GM12878 (cell line): ENCODE results near the gene STRA6. TPM values are rescaled to one million over a fixed set of nuclear protein-coding genes. Genes with fewer than 3 reads are reported as not detected.

Experiments used
- ATAC-seq: fragments of 200-7000 bp; cut with Tn5 transposase; 3 replicates; pipeline ENCODE4 v1.9.1; 2020; ENCODE audit warnings: mild to moderate bottlenecking, moderate library complexity
- BruUV-seq: library from RNA; stranded (reverse); fragments of 400-500 nt; replicated peaks from 2 replicates; lab custom pipeline; 2021; lab: Mats Ljungman, UMichigan
- CTCF ChIA-PET: fragments of 300-600 bp; sonication (Branson Sonifier 250); formaldehyde crosslinking; extraction: SDS; loops from one replicate; lab custom pipeline; 2021; ENCODE audit warnings: inconsistent platforms; lab: Yijun Ruan, JAX
- POLR2A ChIA-PET: fragments of 350-600 bp; formaldehyde crosslinking; extraction: SDS; loops from one replicate; lab custom pipeline; 2021; ENCODE audit warnings: inconsistent platforms; lab: Charles Lee
- RAD21 ChIA-PET: fragments of 300-600 bp; sonication (Branson Sonifier 250); formaldehyde crosslinking; loops from one replicate; lab custom pipeline; 2023; ENCODE audit warnings: antibody characterized with exemption; ENCODE audit not compliant: unreplicated experiment; lab: Charles Lee
- SMC1A ChIA-PET: fragments of 300-600 bp; sonication (Branson Sonifier 250); formaldehyde crosslinking; loops from one replicate; lab custom pipeline; 2023; ENCODE audit not compliant: unreplicated experiment, uncharacterized antibody; lab: Charles Lee
- DNase-seq: peaks from one replicate; pipeline ENCODE4 v3.0.0-alpha.2; 2011; ENCODE audit warnings: low read depth, low spot score
- FAIRE-seq: peaks from 3 replicates; lab custom pipeline; 2011; peaks lifted over from hg19 to GRCh38; lab: Jason Lieb, UNC
- H2AFZ ChIP-seq: 2 replicates; pipeline ENCODE4 v1.6.0; 2011; ENCODE audit warnings: low read depth, low read length, control low read depth; ENCODE audit not compliant: control insufficient read depth
- H3K27ac ChIP-seq: 2 replicates; pipeline ENCODE4 v1.5.1; 2011; ENCODE audit warnings: control low read depth; ENCODE audit not compliant: control insufficient read depth, insufficient read depth
- H3K27me3 ChIP-seq, 2 experiments: replicated peaks in 1 of 2; 2 replicates each; pipeline versions ENCODE4 v1.6.0 to v1.6.1; 2011; ENCODE audit warnings: low read length in 1 of 2; ENCODE audit not compliant: control insufficient read depth in 2 of 2, insufficient read depth in 2 of 2
- H3K36me3 ChIP-seq, 2 experiments: 2 replicates each; pipeline ENCODE4 v1.5.1; 2011; ENCODE audit warnings: low read length in 1 of 2; ENCODE audit not compliant: control insufficient read depth in 2 of 2, insufficient read depth in 2 of 2
- H3K4me1 ChIP-seq: 2 replicates; pipeline ENCODE4 v1.6.1; 2011; ENCODE audit warnings: mild to moderate bottlenecking, low read length, moderate library complexity, mixed read lengths; ENCODE audit not compliant: control insufficient read depth, insufficient read depth
- H3K4me2 ChIP-seq: 2 replicates; pipeline ENCODE4 v1.6.0; 2011; ENCODE audit warnings: control low read depth; ENCODE audit not compliant: control insufficient read depth, insufficient read depth
- H3K4me3 ChIP-seq: fragments of 200-600 bp; sonication (generic); 2 replicates; pipeline ENCODE4 v1.5.1; 2016
- H3K79me2 ChIP-seq: 2 replicates; pipeline ENCODE4 v1.6.0; 2011; ENCODE audit warnings: low read length; ENCODE audit not compliant: control insufficient read depth, insufficient read depth
- H3K9ac ChIP-seq: 2 replicates; pipeline ENCODE4 v1.8.0; 2011; ENCODE audit warnings: low read length, control low read depth, mixed read lengths; ENCODE audit not compliant: control insufficient read depth, insufficient read depth
- H3K9me3 ChIP-seq: replicated peaks from 3 replicates; pipeline ENCODE4 v1.5.1; 2011; ENCODE audit warnings: mild to moderate bottlenecking, low read length; ENCODE audit not compliant: control insufficient read depth, insufficient read depth
- H4K20me1 ChIP-seq: 2 replicates; pipeline ENCODE4 v1.6.0; 2011; ENCODE audit not compliant: control insufficient read depth, insufficient read depth
- BCL3 ChIP-seq: IDR thresholded peaks from 2 replicates; pipeline ENCODE4 v1.6.1; 2011; ENCODE audit warnings: borderline replicate concordance, low read depth, mild to moderate bottlenecking, moderate library complexity, low read length; ENCODE audit not compliant: insufficient read depth, poor library complexity, severe bottlenecking
- BHLHE40 ChIP-seq, 2 experiments: fragments of 450-650 bp in 1 of 2; IDR thresholded peaks; 2 replicates each; pipeline ENCODE4 v1.6.1; 2011 to 2017; ENCODE audit warnings: low read depth in 2 of 2, borderline replicate concordance in 1 of 2, improper control_type of control experiment in 1 of 2, low read length in 1 of 2, mild to moderate bottlenecking in 1 of 2
- CEBPB ChIP-seq, 2 experiments: fragments of 150-350 bp in 1 of 2; IDR thresholded peaks; 2 replicates each; pipeline ENCODE4 v1.6.1; 2012 to 2014; ENCODE audit warnings: low read depth in 2 of 2, low read length in 2 of 2, borderline replicate concordance in 1 of 2, inconsistent platforms in 1 of 2
- GABPA ChIP-seq: IDR thresholded peaks from 2 replicates; pipeline ENCODE4 v1.6.1; 2014; ENCODE audit warnings: antibody characterized with exemption, low read depth, mild to moderate bottlenecking, inconsistent platforms
- ZBTB33 ChIP-seq: fragments of 450-650 bp; IDR thresholded peaks from 2 replicates; pipeline ENCODE4 v1.6.1; 2017; ENCODE audit warnings: mild to moderate bottlenecking
- ZNF217 ChIP-seq: fragments of 450-650 bp; IDR thresholded peaks from 2 replicates; pipeline ENCODE4 v1.6.1; 2017; ENCODE audit warnings: antibody characterized with exemption, mild to moderate bottlenecking
- WGBS: methylation state at CpG from one replicate; pipeline ENCODE4 v1.1.6; 2016; ENCODE audit warnings: low lambda C conversion rate; ENCODE audit not compliant: insufficient replicate concordance, insufficient coverage; ENCODE audit errors: missing lambda C conversion rate; 5-methylcytosine and 5-hydroxymethylcytosine counted together
- in situ Hi-C: fragments of 300-500 bp; cut with MboI; formaldehyde crosslinking; loops from 9 replicates; pipeline ENCODE4 v1.14.3; 2018; ENCODE audit warnings: mixed read lengths
- intact Hi-C: fragments of 100-400 bp; cut with micrococcal nuclease; formaldehyde crosslinking; loops from one replicate; pipeline ENCODE4 v1.14.2; 2022; ENCODE audit not compliant: unreplicated experiment
- polyA plus RNA-seq, 11 experiments: library from polyadenylated mRNA; depleted of rRNA in 4 of 11; unstranded in 6 of 11; stranded (reverse) in 5 of 11; fragments of >200 nt; fragmentation: Nextera tagmentation in 4 of 11; fragmentation: Illumina TruSeq in 1 of 11; extraction: Ambion mirVana in 4 of 11; extraction: Trizol in 1 of 11; gene quantifications; 1 replicate in 1 of 11; 2 replicates in 10 of 11; pipeline versions ENCODE4 v1.2.1 to v1.2.3, GENCODE V29; 2011 to 2016; ENCODE audit warnings: inconsistent platforms in 2 of 11, missing spikeins in 2 of 11, low read depth in 1 of 11
- total RNA-seq, 4 experiments: library from RNA; depleted of rRNA in 3 of 4; stranded (reverse); fragments of >200 nt in 3 of 4; fragmentation: Illumina TruSeq in 1 of 4; extraction: Trizol in 1 of 4; gene quantifications; 2 replicates each; pipeline versions ENCODE4 v1.2.1 to v1.2.3, GENCODE V29; 2013 to 2021

Gene STRA6
- total and polyA plus RNA-seq, 10 of the 15 experiments (the other 5 are each of a cell fraction or from before 2014, with no cell fraction given): 0.31 to 10.8 (median 5.8) TPM

- TF ChIP-seq ZNF217 (no peak), BCL3 (no peak), BHLHE40 (IDR thresholded peaks at IDR 0.05; ENCODE audit: borderline replicate concordance in 1 of 2, low read depth in 2 of 2, low read length in 1 of 2) (no peak), ZBTB33 (no peak), GABPA (no peak)
- TF ChIP-seq, all 136 proteins: peak for 0
Observed at GRCh38 chr15:74182131-74182530, 20.5 kb downstream of the STRA6 start (continued).

GRCh38 chr15:74180881-74181602, 21.5 kb downstream of the STRA6 start:
- Histone ChIP-seq H3K4me2 (no peak overlapping the region), H3K9ac (no peak overlapping the region), H2AFZ (no peak overlapping the region), H3K4me3 (no peak overlapping the region), H3K4me1 (peaks cover 13% of the 10 kb centered on the region), H4K20me1 (no peaks in the 10 kb centered on the region), H3K27ac (no peak overlapping the region), H3K79me2 (no peaks in the 10 kb centered on the region), H3K36me3 (no peaks in the 10 kb centered on the region), H3K9me3 (no peaks in the 10 kb centered on the region), H3K27me3 (no peaks in the 10 kb centered on the region)
- no TSS peak for BruUV-seq
- DNase-seq (no peak), FAIRE-seq (no peak), ATAC-seq (no peak)
- TF ChIP-seq BHLHE40 (IDR thresholded peaks at IDR 0.05; ENCODE audit: borderline replicate concordance in 1 of 2, low read depth in 2 of 2, low read length in 1 of 2) (peak in 1 of 2 experiments; percentile 64; a peak in 2 of 4 replicates), CEBPB (IDR thresholded peaks at IDR 0.05; ENCODE audit: borderline replicate concordance in 1 of 2, low read depth in 2 of 2, low read length in 2 of 2) (no peak)
- in situ Hi-C loops: no loop called here
- ChIA-PET SMC1A (no interaction called here), RAD21 (no interaction called here), CTCF (no interaction called here), POLR2A (no interaction called here)
- 33% methylated on average over 21 of the region's 21 CpGs for WGBS
- intact Hi-C loops: no loop called here
